NCI-H2081 treated with DMSO at 0.1 percent for 48 hours (cell line): ENCODE results near the gene COL23A1.

ENCODE experiments used
- DNase-seq: peaks from one replicate; lab custom pipeline; 2025; lab: John Stamatoyannopoulos, UW

Gene COL23A1

GRCh38 chr5:178434016-178434761 lies 156.0 kb downstream of the COL23A1 start:
- no peak for DNase-seq

GRCh38 chr5:178433273-178433775 lies 156.9 kb downstream of the COL23A1 start:
- DNase-seq: no peak

GRCh38 chr5:178432421-178433272 lies 157.5 kb downstream of the COL23A1 start:
- no peak for DNase-seq

- DNase-seq: no peak
These were observed 158.4 kb downstream of the COL23A1 start for GRCh38 chr5:178431782-178432165.

GRCh38 chr5:178431063-178431781 lies 159.0 kb downstream of the COL23A1 start:
- no peak for DNase-seq

GRCh38 chr5:178430186-178431062 lies 159.8 kb downstream of the COL23A1 start:
- DNase-seq: no peak

- DNase-seq: no peak
These were observed 160.6 kb downstream of the COL23A1 start for GRCh38 chr5:178429491-178430185.

GRCh38 chr5:178429156-178429468 lies 161.1 kb downstream of the COL23A1 start:
- no peak for DNase-seq

- DNase-seq: no peak
These were observed 161.6 kb downstream of the COL23A1 start for GRCh38 chr5:178428341-178429155.

GRCh38 chr5:178427576-178428197 lies 162.5 kb downstream of the COL23A1 start:
- DNase-seq: no peak

- DNase-seq: no peak
These were observed 163.7 kb downstream of the COL23A1 start for GRCh38 chr5:178426326-178427130.

GRCh38 chr5:178425621-178426068 lies 164.5 kb downstream of the COL23A1 start:
- no peak for DNase-seq

- DNase-seq: no peak
These were observed 165.4 kb downstream of the COL23A1 start for GRCh38 chr5:178424810-178425177.

GRCh38 chr5:178423901-178424809 lies 166.0 kb downstream of the COL23A1 start:
- DNase-seq: no peak

GRCh38 chr5:178423431-178423830 lies 166.8 kb downstream of the COL23A1 start:
- DNase-seq: no peak

- no peak for DNase-seq
These were observed 167.8 kb downstream of the COL23A1 start for GRCh38 chr5:178422400-178422775.

- DNase-seq: no peak
These were observed 168.3 kb downstream of the COL23A1 start for GRCh38 chr5:178421699-178422399.
